Spleen (tissue), 7 donors: ENCODE measurements around the gene RPL7A.

Source experiments
- CTCF ChIP-seq, 11 experiments: fragments of 200-600 bp in 7 of 11; fragments of 450-650 bp in 4 of 11; sonication (generic) in 4 of 11; IDR thresholded peaks in 8 of 11; conservative IDR thresholded peaks in 3 of 11; 1 replicate in 7 of 11; 2 replicates in 4 of 11; pipeline versions ENCODE4 v1.4.0 to v1.8.0; 2016 to 2021; ENCODE audit warnings: antibody characterized with exemption in 11 of 11, inconsistent platforms in 4 of 11, mild to moderate bottlenecking in 1 of 11
- POLR2A ChIP-seq, 3 donors: fragments of 450-650 bp; IDR thresholded peaks; one replicate each; pipeline ENCODE4 v1.5.1; 2017; ENCODE audit warnings: antibody characterized with exemption in 3 of 3, mild to moderate bottlenecking in 1 of 3
- donor health status: DM: no; HTN: no; CAD: no; lungs with moderate emphysema.
- donor health status: DM: no; HTN: no; CAD: no.
- donor health status: DM: no; HTN: no; CAD: no.

GRCh38 chr9:133309608-133310007, 38.4 kb upstream of the RPL7A start:
- no peak for TF ChIP-seq POLR2A (IDR thresholded peaks at IDR 0.05)
- TF ChIP-seq CTCF (IDR thresholded peaks at IDR 0.05 in 8 of 11, conservative IDR thresholded peaks at IDR 0.05 in 3 of 11): no peak
